NK-92 (cell line): ENCODE data around the gene S1PR4.
"Not testable (repeated sequence)": the region's sequence is repeated elsewhere in the genome, so short reads cannot be mapped to it uniquely, and the experiment has no call there.

Source experiments
- DNase-seq: peaks from one replicate; lab custom pipeline; 2025; ENCODE audit not compliant: unreplicated experiment; lab: John Stamatoyannopoulos, UW

The S1PR4 gene

DNA sequence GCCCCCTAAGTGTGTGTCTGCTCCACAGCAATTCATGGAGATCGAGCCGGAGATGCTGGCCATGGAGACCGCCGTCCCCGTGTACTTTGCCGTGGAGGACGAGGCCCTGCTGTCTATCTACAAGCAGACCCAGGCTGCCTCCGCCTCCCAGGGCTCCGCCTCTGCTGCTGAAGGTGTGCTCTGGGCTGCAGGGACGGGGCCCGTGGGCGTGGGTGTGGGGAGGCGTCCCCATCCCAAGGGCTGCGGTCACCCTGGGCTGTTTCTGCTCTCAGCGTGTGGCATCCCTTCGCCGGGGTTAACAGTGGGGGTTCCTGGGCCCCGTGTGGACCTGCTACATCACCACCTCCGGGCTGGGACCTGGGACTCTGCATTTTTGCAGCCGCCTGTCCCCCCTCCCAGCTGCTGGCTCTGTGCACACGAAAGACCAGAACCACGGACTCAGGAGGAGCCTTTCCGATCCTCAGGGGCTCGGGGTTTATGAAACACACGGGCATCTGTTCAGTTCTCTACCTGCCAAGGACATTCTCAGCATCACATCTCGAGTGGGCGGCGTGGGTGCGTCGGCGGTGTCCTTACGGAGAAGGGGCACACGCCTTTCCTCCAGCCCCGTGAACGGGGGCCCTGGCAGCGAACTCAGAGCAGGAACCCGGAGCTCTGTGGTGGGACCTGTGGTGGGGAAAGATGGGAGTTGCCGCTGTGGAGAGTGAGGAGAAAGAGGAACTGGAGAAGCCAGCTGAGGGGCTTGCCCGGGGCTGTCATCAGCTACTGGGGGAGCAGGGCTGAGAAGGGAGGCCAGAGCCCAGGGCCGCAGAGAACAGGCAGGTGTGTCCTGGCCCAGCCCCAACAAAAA, 14.9 kb downstream of the S1PR4 start:
- DNase-seq, result no peak

GRCh38 chr19:3194106-3195087, 15.8 kb downstream of the S1PR4 start:
- no peak for DNase-seq

- DNase-seq, result no peak
These were observed 17.7 kb downstream of the S1PR4 start for GRCh38 chr19:3196064-3196932.

DNA sequence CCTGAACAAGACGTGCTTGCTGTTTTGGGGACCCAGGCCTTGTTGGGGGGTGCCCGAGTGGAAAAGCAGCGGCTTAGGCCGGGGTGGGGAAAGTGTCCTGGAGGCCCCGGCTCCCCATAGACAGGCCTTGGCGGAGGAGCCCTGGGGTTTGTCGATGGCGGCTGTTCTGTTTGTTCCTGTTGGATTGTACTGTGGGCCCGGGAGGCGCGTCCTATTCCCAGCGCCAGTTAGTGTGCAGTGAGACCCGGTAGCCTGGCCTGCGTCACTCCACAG, 18.3 kb downstream of the S1PR4 start:
- no peak for DNase-seq

GRCh38 chr19:3198901-3199700, 20.5 kb downstream of the S1PR4 start:
- no peak for DNase-seq

DNA sequence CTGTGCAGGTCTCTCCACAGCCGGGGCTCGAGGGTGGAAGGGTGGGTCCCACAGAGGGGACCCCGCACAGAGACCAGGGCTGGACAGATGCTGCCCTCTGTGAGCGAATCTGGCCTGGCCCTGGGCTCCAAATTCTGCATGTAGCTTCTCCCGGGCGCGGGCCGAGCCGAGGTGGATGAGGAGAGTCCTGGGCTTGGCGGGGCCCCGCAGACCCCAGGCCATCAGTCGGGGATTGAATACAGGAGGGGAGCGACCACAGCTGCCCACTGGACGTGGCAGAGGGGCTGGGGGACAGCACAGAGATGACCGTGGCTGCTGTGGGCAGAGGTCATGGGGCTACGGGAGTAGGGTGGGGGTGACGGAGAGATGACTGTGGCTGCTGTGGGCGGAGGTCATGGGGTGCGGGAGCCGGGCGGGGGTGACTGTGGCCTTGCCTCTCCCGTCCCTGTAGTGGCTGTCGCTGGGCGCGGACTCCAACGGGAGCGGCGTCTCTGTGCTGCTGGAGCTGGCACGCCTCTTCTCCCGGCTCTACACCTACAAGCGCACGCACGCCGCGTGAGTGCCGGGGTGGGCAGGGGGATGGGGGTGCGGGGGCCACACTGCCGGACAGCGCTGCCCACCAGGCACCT, 22.6 kb downstream of the S1PR4 start:
- DNase-seq, result no peak

- DNase-seq, result no peak
These were observed 23.3 kb downstream of the S1PR4 start for GRCh38 chr19:3201911-3202310.

- DNase-seq, result no peak
These were observed 23.8 kb downstream of the S1PR4 start for GRCh38 chr19:3202346-3202745.

- DNase-seq, result not testable (repeated sequence)
These were observed 24.3 kb downstream of the S1PR4 start for GRCh38 chr19:3202895-3203294.

GRCh38 chr19:3203805-3204645, 25.5 kb downstream of the S1PR4 start:
- no peak for DNase-seq

- no peak for DNase-seq
These were observed 26.2 kb downstream of the S1PR4 start for GRCh38 chr19:3204646-3205275.

DNA sequence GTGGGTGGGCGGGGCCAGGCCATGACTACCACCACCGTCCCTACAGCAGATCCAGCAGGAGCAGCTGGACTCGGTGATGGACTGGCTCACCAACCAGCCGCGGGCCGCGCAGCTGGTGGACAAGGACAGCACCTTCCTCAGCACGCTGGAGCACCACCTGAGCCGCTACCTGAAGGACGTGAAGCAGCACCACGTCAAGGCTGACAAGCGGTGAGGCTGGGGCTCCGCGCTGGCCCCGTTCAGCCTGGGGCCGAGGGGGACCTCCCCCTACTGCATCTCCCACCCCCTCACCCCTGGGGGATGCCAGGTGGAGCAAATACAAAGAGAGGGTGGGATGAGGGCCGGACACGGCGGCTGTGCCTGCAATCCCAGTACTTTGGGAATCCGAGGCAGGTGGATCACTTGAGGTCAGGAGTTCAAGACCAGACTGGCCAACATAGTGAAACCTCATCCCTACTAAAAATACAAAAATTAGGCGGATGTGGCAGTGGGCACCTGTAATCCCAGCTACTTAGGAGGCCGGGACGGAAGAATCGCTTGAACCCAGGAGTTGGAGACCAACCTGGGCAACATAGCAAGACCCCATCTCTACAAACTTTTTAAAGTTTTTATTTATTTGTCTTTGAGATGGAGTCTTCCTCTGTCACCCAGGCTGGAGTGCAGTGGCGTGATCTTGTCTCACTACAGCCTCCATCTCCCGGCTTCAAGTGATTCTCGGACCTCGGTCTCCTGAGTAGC, 27.8 kb downstream of the S1PR4 start:
- no peak for DNase-seq

DNA sequence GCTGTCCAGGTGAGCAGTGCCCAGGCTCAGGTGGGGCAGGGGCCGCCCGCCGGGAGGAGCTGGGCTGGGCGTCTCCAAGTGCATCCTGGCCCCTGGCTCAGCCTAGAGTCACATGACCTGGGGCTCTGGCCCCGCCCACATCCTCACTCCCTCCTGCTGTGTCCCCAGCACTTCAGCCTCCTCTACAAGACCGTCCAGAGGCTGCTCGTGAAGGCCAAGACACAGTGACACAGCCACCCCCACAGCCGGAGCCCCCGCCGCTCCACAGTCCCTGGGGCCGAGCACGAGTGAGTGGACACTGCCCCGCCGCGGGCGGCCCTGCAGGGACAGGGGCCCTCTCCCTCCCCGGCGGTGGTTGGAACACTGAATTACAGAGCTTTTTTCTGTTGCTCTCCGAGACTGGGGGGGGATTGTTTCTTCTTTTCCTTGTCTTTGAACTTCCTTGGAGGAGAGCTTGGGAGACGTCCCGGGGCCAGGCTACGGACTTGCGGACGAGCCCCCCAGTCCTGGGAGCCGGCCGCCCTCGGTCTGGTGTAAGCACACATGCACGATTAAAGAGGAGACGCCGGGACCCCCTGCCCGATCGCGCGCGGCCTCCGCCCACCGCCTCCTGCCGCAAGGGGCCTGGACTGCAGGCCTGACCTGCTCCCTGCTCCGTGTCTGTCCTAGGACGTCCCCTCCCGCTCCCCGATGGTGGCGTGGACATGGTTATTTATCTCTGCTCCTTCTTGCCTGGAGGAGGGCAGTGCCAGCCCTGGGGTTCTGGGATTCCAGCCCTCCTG, 29.1 kb downstream of the S1PR4 start:
- no peak for DNase-seq

DNA sequence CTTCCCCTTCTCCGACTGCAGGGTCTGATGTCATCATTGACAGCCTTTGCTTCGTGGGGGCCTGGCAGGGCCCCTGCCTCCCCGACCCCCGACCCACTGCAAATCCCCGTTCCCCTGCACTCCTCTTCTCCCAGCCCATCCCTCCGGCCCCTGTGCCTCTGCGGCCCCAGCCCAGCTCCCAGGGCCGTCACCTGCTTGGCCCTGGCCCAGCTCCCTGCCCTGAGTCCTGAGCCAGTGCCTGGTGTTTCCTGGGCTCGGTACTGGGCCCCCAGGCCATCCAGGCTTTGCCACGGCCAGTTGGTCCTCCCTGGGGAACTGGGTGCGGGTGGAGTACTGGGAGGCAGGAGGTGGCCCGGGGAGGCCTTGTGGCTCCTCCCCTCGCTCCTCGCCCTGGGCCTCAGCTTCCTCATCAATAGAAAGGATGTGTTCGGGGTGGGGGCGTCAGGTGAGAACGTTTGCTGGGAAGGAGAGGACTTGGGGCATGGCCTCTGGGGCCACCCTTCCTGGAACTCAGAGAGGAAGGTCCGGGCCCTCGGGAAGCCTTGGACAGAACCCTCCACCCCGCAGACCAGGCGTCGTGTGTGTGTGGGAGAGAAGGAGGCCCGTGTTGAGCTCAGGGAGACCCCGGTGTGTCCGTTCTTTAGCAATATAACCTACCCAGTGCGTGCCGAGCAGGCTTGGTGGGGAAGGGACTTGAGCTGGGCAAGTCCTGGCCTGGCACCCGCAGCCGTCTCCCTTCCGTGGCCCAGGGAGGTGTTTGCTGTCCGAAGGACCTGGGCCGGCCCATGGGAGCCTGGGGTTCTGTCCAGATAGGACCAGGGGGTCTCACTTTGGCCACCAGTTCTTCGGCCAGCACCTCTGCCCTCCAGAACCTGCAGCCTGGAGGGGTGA, 30.0 kb downstream of the S1PR4 start:
- no peak for DNase-seq

DNA sequence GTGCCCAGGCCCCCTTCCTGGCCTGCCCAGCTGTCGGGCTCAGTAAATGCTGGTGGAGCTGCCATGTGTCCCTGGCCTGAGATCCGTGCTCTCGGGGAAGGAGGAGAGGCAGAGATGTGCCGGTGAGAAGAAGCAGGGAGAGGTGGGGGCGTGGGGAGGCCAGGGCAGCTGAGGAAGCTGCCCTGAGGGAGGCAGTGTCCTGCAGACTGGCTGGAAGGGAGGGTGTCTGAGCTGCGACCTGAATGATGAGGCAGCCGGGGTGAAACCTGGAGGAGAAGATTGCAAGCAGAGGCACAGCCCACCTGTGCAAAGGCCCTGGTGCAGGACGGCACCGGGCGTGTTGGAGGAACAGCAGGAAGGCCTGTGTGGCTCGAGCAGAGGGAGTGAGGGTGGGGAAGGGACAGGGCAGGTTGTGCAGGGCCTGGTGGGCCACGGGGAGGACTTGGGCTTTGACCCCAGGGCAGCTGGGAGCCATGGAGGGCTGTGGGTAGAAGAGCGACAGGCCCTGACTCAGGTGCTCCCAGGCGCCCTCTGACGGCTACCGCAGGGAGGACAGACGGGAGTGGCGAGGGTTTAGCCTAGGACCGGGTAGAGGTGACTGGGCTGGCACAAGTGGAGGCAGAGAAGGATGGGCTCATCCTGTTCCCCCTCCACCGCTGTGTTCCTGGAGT, 31.9 kb downstream of the S1PR4 start:
- no peak for DNase-seq

DNA sequence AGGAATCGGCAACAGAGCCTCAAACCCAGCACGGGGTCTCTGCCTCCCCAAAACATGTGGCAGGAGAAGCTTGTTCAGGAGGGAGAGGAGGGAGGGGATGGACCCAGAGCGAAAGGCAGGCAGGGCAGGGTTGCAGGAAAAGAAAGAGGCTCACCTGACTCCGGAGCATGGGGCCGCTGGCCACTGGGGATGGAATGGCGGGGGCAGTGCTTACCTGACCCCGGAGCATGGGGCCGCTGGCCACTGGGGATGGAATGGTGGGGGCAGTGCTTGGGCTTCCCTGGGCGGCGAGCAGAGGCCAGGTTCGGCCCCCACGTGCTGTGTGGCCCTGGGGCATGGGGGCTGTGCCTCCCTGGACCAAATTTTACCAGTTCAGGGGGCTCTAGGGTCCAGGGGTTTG, 32.6 kb downstream of the S1PR4 start:
- no peak for DNase-seq
